Posterior vena cava (tissue), 2 donors: ENCODE measurements around the gene CTIF. TPM values are rescaled to one million over a fixed set of nuclear protein-coding genes. Genes with fewer than 3 reads are reported as not detected.
"Not testable (repeated sequence)": the region's sequence is repeated elsewhere in the genome, so short reads cannot be mapped to it uniquely, and the experiment has no call there.

ENCODE experiments used
- DNase-seq: peaks from one replicate; pipeline ENCODE4 v3.0.0-alpha.2; 2020; ENCODE audit warnings: low spot score
- intact Hi-C, 2 donors: fragments of 100-400 bp; cut with DNase I; formaldehyde crosslinking; loops; one replicate each; pipeline versions ENCODE4 v1.14.1 to v1.14.2; 2022 to 2023
- total RNA-seq, 2 donors: library from RNA; stranded (reverse); fragmentation: NEBNext Ultra II Directional; extraction: Animal tissue kit (Norgen Biotek cat#: 25700); gene quantifications; one replicate each; pipeline ENCODE4 v1.2.1, GENCODE V29; 2021
- donor health status: DM: yes; HTN: yes; CAD: no.
- donor health status: DM: yes; HTN: yes; CAD: no.

The CTIF gene
- total RNA-seq, 2 donors from 2014 or later = 87.8 to 116 TPM

GRCh38 chr18:48859311-48860268 is 320.8 kb downstream of the CTIF start:
- peak; percentile 84 for DNase-seq
- intact Hi-C loops = loop anchor here in 1 of 2 donors (5.0 kb wide), 1 partner anchor 88 kb away; no protein-coding TSS in a partner anchor

- intact Hi-C loops = loop anchor here in 1 of 2 donors (5.0 kb wide), 1 partner anchor 87 kb away; no protein-coding TSS in a partner anchor
- DNase-seq = peak; percentile 82
Measured at GRCh38 chr18:48860269-48861180, 321.7 kb downstream of the CTIF start.

GRCh38 chr18:48861181-48861708 is 322.4 kb downstream of the CTIF start:
- peak; percentile 79 for DNase-seq
- intact Hi-C loops = loop anchor here in 1 of 2 donors (5.0 kb wide), 1 partner anchor 86 kb away; no protein-coding TSS in a partner anchor

GRCh38 chr18:48862132-48862531 is 323.3 kb downstream of the CTIF start:
- DNase-seq = peak; percentile 78
- intact Hi-C loops = loop anchor here in 1 of 2 donors (5.0 kb wide), 1 partner anchor 85 kb away; no protein-coding TSS in a partner anchor

GRCh38 chr18:48862678-48863270 is 323.9 kb downstream of the CTIF start:
- intact Hi-C loops = loop anchor here in 1 of 2 donors (5.0 kb wide), 1 partner anchor 85 kb away; no protein-coding TSS in a partner anchor
- peak; percentile 90 for DNase-seq

GRCh38 chr18:48863432-48864065 is 324.7 kb downstream of the CTIF start:
- intact Hi-C loops = loop anchor here in 1 of 2 donors (5.0 kb wide), 1 partner anchor 84 kb away; no protein-coding TSS in a partner anchor
- DNase-seq = peak; percentile 73

GRCh38 chr18:48864876-48865275 is 326.0 kb downstream of the CTIF start:
- intact Hi-C loops = loop anchor here in 1 of 2 donors (5.0 kb wide), 1 partner anchor 82 kb away; no protein-coding TSS in a partner anchor
- peak; percentile 72 for DNase-seq

GRCh38 chr18:48866028-48866733 is 327.4 kb downstream of the CTIF start:
- intact Hi-C loops = no loop called here
- DNase-seq = peak; percentile 81

- DNase-seq = peak; percentile 24
- intact Hi-C loops = no loop called here
Measured at GRCh38 chr18:48866856-48867255, 328.0 kb downstream of the CTIF start.

GRCh38 chr18:48867978-48868377 is 329.1 kb downstream of the CTIF start:
- intact Hi-C loops = no loop called here
- no peak for DNase-seq

GRCh38 chr18:48868468-48869466 is 329.9 kb downstream of the CTIF start:
- intact Hi-C loops = no loop called here
- peak; percentile 73 for DNase-seq

- intact Hi-C loops = no loop called here
- DNase-seq = peak; percentile 77
Measured at GRCh38 chr18:48869591-48869990, 330.8 kb downstream of the CTIF start.

GRCh38 chr18:48870926-48871325 is 332.1 kb downstream of the CTIF start:
- intact Hi-C loops = not testable (repeated sequence)
- DNase-seq = peak; percentile 74

GRCh38 chr18:48871391-48872166 is 332.7 kb downstream of the CTIF start:
- intact Hi-C loops = no loop called here

GRCh38 chr18:48872234-48873145 is 333.7 kb downstream of the CTIF start:
- intact Hi-C loops = no loop called here
- DNase-seq = no peak

More at GRCh38 chr18:48871391-48872166, 332.7 kb downstream of the CTIF start:
- no peak for DNase-seq
